Ovary (tissue), 9 donors: ENCODE results near the gene CBX2. TPM values are rescaled to one million over a fixed set of nuclear protein-coding genes. Genes with fewer than 3 reads are reported as not detected.

Source experiments
- DNase-seq, 5 donors: peaks; one replicate each; pipeline ENCODE4 v3.0.0-alpha.2; 2019 to 2020
- H3K27ac ChIP-seq, 2 donors: fragments of 200-600 bp; one replicate each; pipeline versions ENCODE4 v1.5.1 to v1.8.0; 2019 to 2022
- H3K27me3 ChIP-seq: fragments of 200-600 bp; one replicate; pipeline ENCODE4 v1.8.0; 2022
- H3K36me3 ChIP-seq: fragments of 200-600 bp; sonication (generic); one replicate; pipeline ENCODE4 v1.5.1; 2019
- H3K4me1 ChIP-seq: one replicate; pipeline ENCODE4 v1.8.1; 2013; ENCODE audit warnings: mild to moderate bottlenecking, moderate library complexity; ENCODE audit not compliant: insufficient read depth
- H3K4me3 ChIP-seq: fragments of 200-600 bp; sonication (generic); one replicate; pipeline ENCODE4 v1.5.1; 2017
- H3K9me3 ChIP-seq, 2 donors: fragments of 200-600 bp in 1 of 2; sonication (generic) in 1 of 2; one replicate each; pipeline versions ENCODE4 v1.5.1 to v1.8.1; 2013 to 2019; ENCODE audit warnings: mild to moderate bottlenecking in 1 of 2, moderate library complexity in 1 of 2
- CTCF ChIP-seq, 3 donors: fragments of 450-650 bp in 2 of 3; fragments of 200-600 bp in 1 of 3; IDR thresholded peaks; one replicate each; pipeline versions ENCODE4 v1.5.1 to v1.8.0; 2016 to 2022; ENCODE audit warnings: antibody characterized with exemption in 3 of 3, mild to moderate bottlenecking in 1 of 3
- EP300 ChIP-seq: sonication (generic); formaldehyde crosslinking; IDR thresholded peaks from one replicate; pipeline ENCODE4 v1.6.1; 2017; ENCODE audit warnings: antibody characterized with exemption
- POLR2A ChIP-seq: fragments of 450-650 bp; IDR thresholded peaks from one replicate; pipeline ENCODE4 v1.6.1; 2017; ENCODE audit warnings: antibody characterized with exemption, mild to moderate bottlenecking, moderate library complexity
- WGBS, 3 donors: extraction: QIAGEN DNeasy Blood & Tissue Kit in 1 of 3; methylation state at CpG; one replicate each; pipeline versions ENCODE4 v1.1.5 to v1.1.7; 2013 to 2017; 5-methylcytosine and 5-hydroxymethylcytosine counted together
- intact Hi-C, 4 donors: fragments of 100-400 bp; cut with DNase I; formaldehyde crosslinking; loops; one replicate each; pipeline versions ENCODE4 v1.11.0 to v1.15.1; 2022 to 2023
- polyA plus RNA-seq, 2 donors: library from polyadenylated mRNA; stranded (reverse); fragments of 200-250 nt in 1 of 2; fragments of 350-450 nt in 1 of 2; fragmentation: Illumina TruSeq in 1 of 2; extraction: RNeasy Lipid Tissue Mini Kit (QIAGEN cat#74804) in 1 of 2; gene quantifications; one replicate each; pipeline ENCODE4 v1.2.3, GENCODE V29; 2013 to 2014
- total RNA-seq, 7 donors: library from RNA; depleted of rRNA in 2 of 7; stranded (reverse); fragments of >200 nt in 2 of 7; fragmentation: NEBNext Ultra II Directional in 3 of 7; extraction: Animal tissue kit (Norgen Biotek cat#: 25700) in 3 of 7; gene quantifications; one replicate each; pipeline versions ENCODE4 v1.1.0 to v1.2.4, GENCODE V29; 2016 to 2023
- donor health status: DM: no; HTN: no; CAD: no; lungs with moderate emphysema.
- donor health status: DM: no; HTN: no; CAD: no.
- donor health status: Bipolar disorder and iron deficiency.
- donor health status: DM: yes; HTN: yes; CAD: no.
- donor health status: DM: no; HTN: no; CAD: no.
- donor health status: DM: yes; HTN: yes; CAD: no.

Gene CBX2
- total and polyA plus RNA-seq, 9 donors, result 0.92 to 5.7 (median 4.7) TPM

- TF ChIP-seq POLR2A (no peak), CTCF (IDR thresholded peaks at IDR 0.05) (no peak), EP300 (no peak)
- 87 to 90% (median 88%) methylated on average over 78 to 83 of the region's 83 CpGs for WGBS, 3 donors
- intact Hi-C loops, result no loop called here
- Histone ChIP-seq H3K9me3 (no peaks in the 10 kb centered on the region), H3K4me3 (no peak overlapping the region), H3K27ac (no peak overlapping the region), H3K27me3 (no peaks in the 10 kb centered on the region), H3K4me1 (peaks cover 25% of the 10 kb centered on the region), H3K36me3 (no peaks in the 10 kb centered on the region)
- peak in 2 of 5 donors; percentile 35 to 43 for DNase-seq
These were observed 56.0 kb downstream of the CBX2 start for GRCh38 chr17:79833744-79834564.

GRCh38 chr17:79834565-79835469, 56.9 kb downstream of the CBX2 start:
- Histone ChIP-seq H3K4me3 (no peak overlapping the region), H3K27ac (no peak overlapping the region), H3K36me3 (no peaks in the 10 kb centered on the region), H3K27me3 (no peaks in the 10 kb centered on the region), H3K4me1 (peaks cover 25% of the 10 kb centered on the region), H3K9me3 (no peaks in the 10 kb centered on the region)
- DNase-seq, result peak in 1 of 5 donors; percentile 53
- intact Hi-C loops, result no loop called here
- no peak for TF ChIP-seq EP300
- TF ChIP-seq CTCF (IDR thresholded peaks at IDR 0.05), result peak in 2 of 3 donors; percentile 26 to 45
- TF ChIP-seq POLR2A, result no peak
- WGBS, 3 donors, result 86 to 88% (median 86%) methylated on average over 61 of the region's 61 CpGs

- Histone ChIP-seq H3K27me3 (no peaks in the 10 kb centered on the region), H3K9me3 (no peaks in the 10 kb centered on the region), H3K4me3 (no peak overlapping the region), H3K36me3 (no peaks in the 10 kb centered on the region), H3K4me1 (peaks cover 27% of the 10 kb centered on the region), H3K27ac (no peak overlapping the region)
- 78 to 82% (median 81%) methylated on average over 13 of the region's 13 CpGs for WGBS, 3 donors
- intact Hi-C loops, result no loop called here
- TF ChIP-seq EP300 (no peak), CTCF (IDR thresholded peaks at IDR 0.05) (no peak), POLR2A (no peak)
- DNase-seq, result no peak
These were observed 57.5 kb downstream of the CBX2 start for GRCh38 chr17:79835470-79835899.

GRCh38 chr17:79835953-79836509, 58.1 kb downstream of the CBX2 start:
- intact Hi-C loops, result no loop called here
- H3K36me3 ChIP-seq, result no peaks in the 10 kb centered on the region
- H3K4me3 ChIP-seq, result no peak overlapping the region
- H3K4me1 ChIP-seq, result peaks cover 29% of the 10 kb centered on the region
- DNase-seq, result peak in 1 of 5 donors; percentile 37
- no peaks in the 10 kb centered on the region for H3K9me3 ChIP-seq
- no peaks in the 10 kb centered on the region for H3K27me3 ChIP-seq
- no peak overlapping the region for H3K27ac ChIP-seq
- TF ChIP-seq POLR2A (no peak), EP300 (no peak), CTCF (IDR thresholded peaks at IDR 0.05) (no peak)
- WGBS, 3 donors, result 87 to 89% (median 88%) methylated on average over 22 to 24 of the region's 24 CpGs
